Activated CD4-positive, alpha-beta T cell treated with anti-CD3 and anti-CD28 coated beads for 36 hours (primary cell): Measurements from ENCODE around the gene TSHZ1. TPM values are rescaled to one million over a fixed set of nuclear protein-coding genes. Genes with fewer than 3 reads are reported as not detected.
A peak's percentile ranks its signal among the peaks of the same experiment; 100 is the strongest.

ENCODE experiments used
- ATAC-seq: fragments of 200-7000 bp; cut with Tn5 transposase; one replicate; pipeline ENCODE4 v1.10.0; 2021; ENCODE audit warnings: mild to moderate bottlenecking, moderate library complexity
- CTCF ChIA-PET: fragments of 350-600 bp; sonication (Branson Sonifier 250); formaldehyde crosslinking; loops from one replicate; lab custom pipeline; 2021; ENCODE audit warnings: antibody characterized with exemption; lab: Charles Lee
- POLR2A ChIA-PET: fragments of 350-600 bp; sonication (Branson Sonifier 250); formaldehyde crosslinking; loops from one replicate; lab custom pipeline; 2021; ENCODE audit warnings: antibody characterized with exemption, inconsistent platforms; lab: Charles Lee
- DNase-seq: peaks from one replicate; pipeline ENCODE4 v3.0.0-alpha.2; 2020
- H3K27ac Mint-ChIP-seq: one replicate; pipeline ENCODE4 v1.8.0; 2021; ENCODE audit warnings: mixed read lengths
- H3K27me3 Mint-ChIP-seq: one replicate; pipeline ENCODE4 v1.8.0; 2021; ENCODE audit warnings: mixed read lengths
- H3K36me3 Mint-ChIP-seq: one replicate; pipeline ENCODE4 v1.8.0; 2021; ENCODE audit warnings: low read depth, mixed read lengths
- H3K4me1 Mint-ChIP-seq: one replicate; pipeline ENCODE4 v1.8.0; 2021; ENCODE audit warnings: mixed read lengths
- H3K4me3 Mint-ChIP-seq: one replicate; pipeline ENCODE4 v1.8.0; 2021; ENCODE audit warnings: mild to moderate bottlenecking, moderate library complexity, mixed read lengths
- H3K9me3 Mint-ChIP-seq: one replicate; pipeline ENCODE4 v1.8.0; 2021; ENCODE audit warnings: low read depth, mixed read lengths
- intact Hi-C, 2 experiments: fragments of 100-400 bp; cut with DNase I in 1 of 2; cut with micrococcal nuclease in 1 of 2; formaldehyde crosslinking; loops; one replicate each; pipeline versions ENCODE4 v1.14.2 to v1.15.1; 2022 to 2024; cut with DNase I, micrococcal nuclease
- total RNA-seq, 2 experiments: library from RNA; stranded (reverse); gene quantifications; one replicate each; pipeline ENCODE4 v1.2.3, GENCODE V29; 2021

The TSHZ1 gene
- total RNA-seq, 2 experiments from 2014 or later = 12.0 to 13.4 TPM

DNA sequence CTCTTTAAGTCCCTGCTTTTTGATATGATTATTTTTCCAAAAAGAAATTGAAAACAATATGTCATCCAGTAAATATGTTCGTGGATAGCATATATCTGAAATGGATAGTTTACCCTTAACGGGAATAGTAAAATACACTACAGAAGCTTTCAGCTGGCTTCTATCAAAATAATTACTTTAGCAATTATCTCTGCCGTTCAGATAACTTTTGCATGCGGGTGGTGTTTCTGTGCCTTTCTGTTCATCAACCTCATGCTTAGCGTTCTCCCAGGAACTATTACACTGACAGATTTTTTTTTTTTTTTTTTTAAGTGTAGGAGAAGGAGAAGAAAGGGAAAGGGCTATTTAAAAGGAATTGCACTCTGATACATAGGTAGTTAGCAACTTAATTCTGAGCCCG, 53.6 kb downstream of the TSHZ1 start:
- ATAC-seq (no peak), DNase-seq (no peak)
- H3K27me3 Mint-ChIP-seq = no peaks in the 10 kb centered on the region
- H3K9me3 Mint-ChIP-seq = no peaks in the 10 kb centered on the region
- no peak overlapping the region for H3K27ac Mint-ChIP-seq
- peaks cover 55% of the 10 kb centered on the region for H3K4me1 Mint-ChIP-seq
- no peak overlapping the region for H3K4me3 Mint-ChIP-seq
- POLR2A ChIA-PET = no interaction called here
- peaks cover 4% of the 10 kb centered on the region for H3K36me3 Mint-ChIP-seq
- intact Hi-C loops = no loop called here
- CTCF ChIA-PET = no interaction called here

DNA sequence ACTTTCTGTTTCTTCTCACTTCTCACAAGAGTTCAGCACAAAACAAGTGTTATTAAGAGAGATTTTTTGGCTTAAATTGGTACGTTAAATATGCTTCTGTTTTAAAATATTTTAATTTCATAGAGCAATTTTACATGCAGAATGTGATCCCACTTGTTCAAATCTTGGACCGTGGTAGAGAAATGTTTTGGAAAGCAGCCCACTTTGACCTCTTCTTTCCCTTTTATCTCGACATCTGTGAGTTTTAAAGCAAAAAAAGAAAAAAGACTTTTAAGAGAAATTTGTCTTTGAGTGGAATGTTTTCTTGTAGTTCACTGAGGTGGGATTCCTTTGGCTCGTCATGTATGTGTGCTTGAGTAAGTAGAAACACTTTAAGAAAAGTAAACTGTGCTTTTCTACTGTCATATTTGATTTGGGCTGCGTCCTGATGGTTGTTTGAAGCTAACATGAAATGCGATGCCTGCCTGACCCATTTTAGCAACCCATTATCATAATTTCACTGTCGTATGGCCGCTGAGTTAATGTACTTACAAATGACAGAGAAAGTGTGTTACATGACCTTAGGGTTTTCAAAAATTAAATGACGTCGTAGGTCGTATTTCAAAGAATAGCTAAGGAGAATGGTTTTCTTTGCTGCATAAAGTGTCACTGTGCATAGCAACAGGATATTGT, 54.5 kb downstream of the TSHZ1 start:
- intact Hi-C loops = no loop called here
- ChIA-PET POLR2A (no interaction called here), CTCF (interaction anchor here (1.2 kb wide), 1 partner anchor 11 kb away, joined by 3 read pairs; no protein-coding TSS in a partner anchor)

DNA sequence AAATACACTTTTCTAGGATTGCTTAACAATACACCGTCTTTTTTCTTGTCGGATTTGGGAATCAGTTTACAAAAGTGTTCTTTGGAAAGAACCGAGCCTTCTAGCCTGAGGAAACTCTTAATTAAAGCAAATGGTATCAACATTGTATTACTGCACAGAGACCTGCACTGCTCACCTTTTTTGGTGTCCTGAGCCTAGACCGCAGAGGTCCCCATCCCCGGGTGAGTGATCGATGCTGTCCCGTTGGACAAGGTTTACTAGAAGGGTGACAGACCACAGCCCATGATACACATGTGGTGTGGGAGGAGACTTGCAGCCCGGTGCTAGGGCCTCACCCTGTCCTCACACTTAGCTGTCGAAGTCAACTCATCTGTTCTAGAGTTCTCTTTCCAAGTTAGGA, 55.3 kb downstream of the TSHZ1 start:
- H3K36me3 Mint-ChIP-seq = peaks cover 4% of the 10 kb centered on the region
- no peak for ATAC-seq
- H3K9me3 Mint-ChIP-seq = no peaks in the 10 kb centered on the region
- no peak for DNase-seq
- ChIA-PET POLR2A (interaction anchor here (0.7 kb wide), 1 partner anchor 21 kb away, joined by 3 read pairs; no protein-coding TSS in a partner anchor), CTCF (interaction anchor here (1.2 kb wide), 2 partner anchors 10 kb away, joined by 3 read pairs; no protein-coding TSS in a partner anchor)
- no peak overlapping the region for H3K4me3 Mint-ChIP-seq
- intact Hi-C loops = no loop called here
- no peaks in the 10 kb centered on the region for H3K27me3 Mint-ChIP-seq
- peaks cover 59% of the 10 kb centered on the region for H3K4me1 Mint-ChIP-seq
- no peak overlapping the region for H3K27ac Mint-ChIP-seq

More for the DNA sequence above, 54.5 kb downstream of the TSHZ1 start:
- H3K27me3 Mint-ChIP-seq = no peaks in the 10 kb centered on the region
- H3K4me1 Mint-ChIP-seq = peaks cover 57% of the 10 kb centered on the region
- no peak overlapping the region for H3K4me3 Mint-ChIP-seq
- H3K9me3 Mint-ChIP-seq = no peaks in the 10 kb centered on the region
- no peak for ATAC-seq
- H3K27ac Mint-ChIP-seq = no peak overlapping the region
- DNase-seq = no peak
- H3K36me3 Mint-ChIP-seq = peaks cover 4% of the 10 kb centered on the region

DNA sequence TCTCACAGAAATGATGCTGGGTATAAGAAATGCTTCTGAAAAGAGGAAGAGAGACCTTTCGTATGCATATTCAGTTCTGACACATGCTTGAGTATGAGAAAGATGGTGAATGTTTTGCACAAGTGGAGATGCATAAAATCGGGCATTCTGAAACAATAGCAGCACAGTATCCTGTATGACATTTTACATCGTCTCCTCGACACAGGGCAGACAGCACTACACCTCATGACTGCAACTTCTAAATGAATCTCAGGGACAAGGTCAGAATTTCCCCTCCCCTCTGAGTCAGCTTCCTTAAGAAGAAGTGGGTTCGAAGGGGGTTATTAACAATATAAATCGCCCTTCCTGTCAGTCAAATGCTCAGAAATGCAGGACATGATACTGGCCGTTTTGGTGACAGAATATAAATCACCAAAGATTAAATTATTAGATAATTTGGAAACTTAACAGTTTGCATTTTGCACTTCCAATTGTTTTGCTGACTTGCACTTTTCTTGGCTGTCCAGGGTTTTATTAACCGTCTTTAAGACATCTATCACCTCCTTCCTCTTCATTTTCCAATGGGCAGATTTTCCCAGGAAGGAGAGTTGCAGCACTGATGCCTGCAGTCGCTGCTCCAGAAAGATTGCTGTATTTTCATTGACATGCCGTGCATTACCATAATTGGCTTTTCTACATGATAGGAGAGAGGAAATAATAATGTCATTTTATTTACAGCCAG, 57.2 kb downstream of the TSHZ1 start:
- Mint-ChIP-seq H3K36me3 (no peaks in the 10 kb centered on the region), H3K4me1 (peaks cover 53% of the 10 kb centered on the region), H3K27ac (no peak overlapping the region), H3K4me3 (no peak overlapping the region), H3K27me3 (no peaks in the 10 kb centered on the region), H3K9me3 (no peaks in the 10 kb centered on the region)
- ATAC-seq = peak; percentile 85
- intact Hi-C loops = no loop called here
- ChIA-PET POLR2A (no interaction called here), CTCF (interaction anchor here (0.6 to 1.1 kb wide), 2 partner anchors 9 to 615 kb away, joined by 3 to 4 read pairs; no protein-coding TSS in a partner anchor)
- no peak for DNase-seq

DNA sequence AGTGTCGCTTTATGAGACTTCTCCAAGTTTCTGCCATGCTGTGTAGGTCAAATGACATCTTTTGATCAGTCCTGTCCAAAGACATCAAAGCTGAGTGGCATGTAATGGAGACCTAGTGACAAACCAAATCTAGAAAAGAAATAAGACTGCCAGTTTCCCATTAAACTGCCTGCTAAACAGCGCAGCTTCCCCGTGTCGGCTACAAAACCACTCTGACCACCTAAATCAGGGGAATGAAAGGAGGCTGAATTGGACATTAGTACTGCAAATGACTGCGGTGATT, 57.7 kb downstream of the TSHZ1 start:
- H3K27me3 Mint-ChIP-seq = no peaks in the 10 kb centered on the region
- ChIA-PET CTCF (interaction anchor here (0.6 to 1.1 kb wide), 2 partner anchors 10 to 616 kb away, joined by 3 to 4 read pairs; no protein-coding TSS in a partner anchor), POLR2A (no interaction called here)
- H3K9me3 Mint-ChIP-seq = no peaks in the 10 kb centered on the region
- ATAC-seq = no peak
- DNase-seq = no peak
- intact Hi-C loops = no loop called here
- H3K4me1 Mint-ChIP-seq = peaks cover 50% of the 10 kb centered on the region
- no peak overlapping the region for H3K27ac Mint-ChIP-seq
- no peak overlapping the region for H3K4me3 Mint-ChIP-seq
- H3K36me3 Mint-ChIP-seq = no peaks in the 10 kb centered on the region

DNA sequence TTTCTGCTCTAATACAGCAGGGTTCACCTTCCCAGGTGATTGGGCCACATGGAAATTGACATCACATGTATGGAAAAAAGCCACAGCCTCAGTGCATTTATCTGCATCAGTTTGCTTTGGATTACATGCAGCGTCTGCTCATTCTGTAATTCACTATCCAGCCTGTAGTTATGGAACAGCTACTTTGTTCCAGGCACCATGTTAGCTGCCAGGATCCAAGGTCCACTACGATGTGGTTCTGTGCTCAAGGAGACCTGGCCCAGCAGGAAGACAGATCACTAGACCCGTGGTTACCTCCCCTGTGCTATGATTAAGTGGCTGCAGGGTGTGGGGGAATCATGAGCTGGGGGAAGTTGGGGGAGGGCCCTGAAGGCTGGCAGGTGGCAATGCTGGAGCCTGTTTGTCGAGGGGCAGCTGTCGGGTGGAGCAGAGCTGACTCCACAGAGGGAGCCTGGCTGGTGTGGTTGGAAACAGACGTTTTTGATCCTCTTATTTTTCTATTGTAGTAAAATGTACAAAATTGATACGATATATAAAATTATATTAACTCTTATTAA, 58.6 kb downstream of the TSHZ1 start:
- H3K36me3 Mint-ChIP-seq = no peaks in the 10 kb centered on the region
- H3K27ac Mint-ChIP-seq = no peak overlapping the region
- intact Hi-C loops = no loop called here
- ChIA-PET CTCF (no interaction called here), POLR2A (no interaction called here)
- no peak overlapping the region for H3K4me3 Mint-ChIP-seq
- ATAC-seq = no peak
- no peak for DNase-seq
- no peaks in the 10 kb centered on the region for H3K9me3 Mint-ChIP-seq
- no peaks in the 10 kb centered on the region for H3K27me3 Mint-ChIP-seq
- peaks cover 52% of the 10 kb centered on the region for H3K4me1 Mint-ChIP-seq

DNA sequence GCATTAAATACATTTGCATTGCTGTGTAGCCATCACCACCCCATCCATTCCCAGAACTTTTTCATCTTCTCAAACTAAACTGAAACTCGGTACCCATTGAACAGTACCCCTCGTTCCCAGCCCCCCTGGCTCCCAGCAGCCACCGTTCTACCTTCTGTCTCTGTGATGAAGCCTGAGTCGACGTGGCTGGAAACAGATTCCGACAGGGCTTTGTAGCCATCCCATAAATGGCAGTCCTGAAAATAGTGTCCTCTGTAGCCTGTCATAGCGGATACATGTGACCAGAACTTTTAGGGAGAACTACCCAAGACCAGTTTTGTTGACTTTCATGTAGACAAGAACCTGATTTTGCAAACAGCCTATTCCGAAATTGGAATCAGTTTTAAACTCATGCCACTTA, 59.1 kb downstream of the TSHZ1 start:
- POLR2A ChIA-PET = no interaction called here
- ATAC-seq = no peak
- no peak overlapping the region for H3K27ac Mint-ChIP-seq
- intact Hi-C loops = no loop called here
- H3K36me3 Mint-ChIP-seq = no peaks in the 10 kb centered on the region
- no peaks in the 10 kb centered on the region for H3K27me3 Mint-ChIP-seq
- no peak overlapping the region for H3K4me3 Mint-ChIP-seq
- no peak for DNase-seq
- H3K4me1 Mint-ChIP-seq = peaks cover 50% of the 10 kb centered on the region
- CTCF ChIA-PET = no interaction called here
- no peaks in the 10 kb centered on the region for H3K9me3 Mint-ChIP-seq

DNA sequence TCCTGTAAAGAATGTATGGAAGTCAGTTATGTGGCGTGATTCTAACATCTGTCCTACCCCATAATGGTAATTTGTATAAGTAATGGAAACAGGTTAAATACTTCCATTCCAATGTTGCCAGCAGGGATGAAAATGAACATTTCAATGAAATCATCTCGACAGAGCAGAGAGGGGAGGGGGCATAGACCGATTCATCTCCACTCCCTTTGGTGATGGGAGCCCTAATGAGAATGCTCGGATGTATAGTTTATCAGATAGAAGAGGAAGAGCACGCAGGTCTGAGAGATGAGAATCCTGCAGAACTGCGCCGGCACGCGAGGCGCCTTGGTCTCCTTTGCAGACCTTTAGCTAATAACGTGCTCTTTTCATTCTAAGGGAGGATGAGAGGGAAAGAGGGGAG, 61.4 kb downstream of the TSHZ1 start:
- DNase-seq (no peak), ATAC-seq (no peak)
- H3K4me1 Mint-ChIP-seq = peaks cover 55% of the 10 kb centered on the region
- H3K27ac Mint-ChIP-seq = no peak overlapping the region
- intact Hi-C loops = no loop called here
- CTCF ChIA-PET = no interaction called here
- no peaks in the 10 kb centered on the region for H3K9me3 Mint-ChIP-seq
- H3K27me3 Mint-ChIP-seq = no peaks in the 10 kb centered on the region
- H3K4me3 Mint-ChIP-seq = no peak overlapping the region
- POLR2A ChIA-PET = no interaction called here
- no peaks in the 10 kb centered on the region for H3K36me3 Mint-ChIP-seq

DNA sequence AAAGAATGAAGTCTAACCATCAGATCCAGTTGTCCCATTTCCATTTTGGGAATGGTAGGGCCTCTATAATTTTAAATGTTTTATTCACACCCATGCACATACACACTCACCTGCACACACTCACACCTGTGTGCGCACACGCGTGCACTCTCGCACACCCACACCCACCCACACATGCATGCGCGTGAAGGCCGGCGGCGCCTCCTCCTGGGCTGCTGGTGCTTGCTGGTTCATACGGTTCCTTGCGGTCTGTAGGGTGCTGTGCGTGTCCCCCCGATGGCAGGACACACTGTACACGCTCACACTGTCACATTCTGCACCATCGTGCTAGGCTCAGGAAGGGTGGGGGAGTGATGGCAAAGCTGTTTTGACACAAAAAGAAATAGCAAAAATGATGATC, 63.2 kb downstream of the TSHZ1 start:
- no peak for ATAC-seq
- intact Hi-C loops = no loop called here
- no peak for DNase-seq
- Mint-ChIP-seq H3K27me3 (no peaks in the 10 kb centered on the region), H3K9me3 (no peaks in the 10 kb centered on the region), H3K27ac (no peak overlapping the region), H3K36me3 (no peaks in the 10 kb centered on the region), H3K4me1 (peaks cover 46% of the 10 kb centered on the region), H3K4me3 (no peak overlapping the region)
- CTCF ChIA-PET = no interaction called here
- POLR2A ChIA-PET = no interaction called here

DNA sequence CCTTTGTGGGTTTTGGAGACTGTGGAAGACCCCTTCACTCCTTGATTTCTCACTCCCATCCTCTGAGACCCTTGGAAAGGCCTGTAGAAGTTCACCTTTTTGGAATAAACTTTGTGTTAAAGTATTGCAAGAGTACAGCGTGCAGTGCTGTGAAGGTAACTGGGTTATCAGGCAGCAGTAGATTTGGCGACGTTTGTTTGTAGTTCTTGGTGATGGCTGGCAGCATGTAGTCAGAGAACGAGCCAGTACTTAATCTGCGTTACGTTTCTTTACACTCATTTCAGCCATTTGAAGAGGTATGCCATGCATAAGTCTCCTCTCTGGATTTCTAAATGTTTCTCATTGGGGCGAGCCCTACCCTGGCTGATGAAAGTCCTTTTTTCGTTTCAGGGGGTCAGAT, 64.6 kb downstream of the TSHZ1 start:
- H3K4me1 Mint-ChIP-seq = peaks cover 48% of the 10 kb centered on the region
- H3K36me3 Mint-ChIP-seq = no peaks in the 10 kb centered on the region
- no peaks in the 10 kb centered on the region for H3K9me3 Mint-ChIP-seq
- POLR2A ChIA-PET = no interaction called here
- intact Hi-C loops = no loop called here
- H3K27me3 Mint-ChIP-seq = no peaks in the 10 kb centered on the region
- H3K27ac Mint-ChIP-seq = no peak overlapping the region
- H3K4me3 Mint-ChIP-seq = no peak overlapping the region
- CTCF ChIA-PET = interaction anchor here (1.0 kb wide), 1 partner anchor 10 kb away, joined by 3 read pairs; no protein-coding TSS in a partner anchor
- no peak for DNase-seq
- no peak for ATAC-seq

DNA sequence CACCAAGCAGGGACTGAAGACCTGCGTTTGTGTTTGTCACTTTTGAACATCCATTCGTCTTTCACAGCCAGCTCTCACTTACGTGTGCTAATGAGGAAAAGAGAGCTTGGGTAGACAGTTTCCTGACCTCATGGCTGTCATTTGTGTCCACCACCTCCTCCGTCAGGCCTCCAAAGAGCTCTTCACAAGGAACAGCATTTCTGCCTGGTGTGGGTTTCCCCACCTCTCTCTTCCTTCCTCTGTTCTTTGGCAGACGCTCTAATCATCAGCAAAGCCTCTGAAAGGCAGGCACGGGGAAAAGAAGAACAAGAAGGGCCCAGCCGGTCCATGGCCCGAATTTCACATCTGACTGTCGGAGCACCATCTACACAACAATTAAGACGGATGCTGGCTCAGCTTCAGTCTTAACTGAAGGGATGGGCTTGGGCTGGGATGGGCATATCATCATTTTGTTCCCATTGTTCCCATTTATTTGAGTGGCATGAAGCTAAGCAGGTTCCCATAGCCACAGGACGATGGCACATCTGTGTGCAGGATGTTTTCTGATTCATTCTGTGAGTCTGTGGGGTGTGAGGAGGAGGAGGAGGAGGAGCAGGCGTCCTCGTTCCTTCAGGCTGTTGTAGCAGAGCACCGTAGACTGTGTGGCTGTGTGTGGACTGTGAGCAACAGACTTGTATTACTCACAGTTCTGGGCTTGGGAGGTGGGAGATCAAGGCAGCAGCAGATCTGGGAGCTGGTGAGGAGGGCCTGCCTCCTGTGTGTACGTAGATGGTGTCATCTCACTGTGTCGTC, 66.4 kb downstream of the TSHZ1 start:
- intact Hi-C loops = no loop called here
- Mint-ChIP-seq H3K27ac (peak overlapping the region; percentile 48), H3K4me3 (no peak overlapping the region), H3K9me3 (no peaks in the 10 kb centered on the region), H3K36me3 (peaks cover under 1% of the 10 kb centered on the region), H3K27me3 (no peaks in the 10 kb centered on the region), H3K4me1 (peaks cover 40% of the 10 kb centered on the region)
- POLR2A ChIA-PET = no interaction called here
- CTCF ChIA-PET = interaction anchor here (0.5 kb wide), 1 partner anchor 233 kb away, joined by 3 read pairs; no protein-coding TSS in a partner anchor
- peak; percentile 90 for ATAC-seq
- DNase-seq = peak; percentile 46
